ENCODE results near the gene MYRIP. TPM values are rescaled to one million over a fixed set of nuclear protein-coding genes. Genes with fewer than 3 reads are reported as not detected.
"Not testable (repeated sequence)": the region's sequence is repeated elsewhere in the genome, so short reads cannot be mapped to it uniquely, and the experiment has no call there.

MYRIP gene
- total RNA-seq, 2 experiments from 2014 or later: not detected

DNA sequence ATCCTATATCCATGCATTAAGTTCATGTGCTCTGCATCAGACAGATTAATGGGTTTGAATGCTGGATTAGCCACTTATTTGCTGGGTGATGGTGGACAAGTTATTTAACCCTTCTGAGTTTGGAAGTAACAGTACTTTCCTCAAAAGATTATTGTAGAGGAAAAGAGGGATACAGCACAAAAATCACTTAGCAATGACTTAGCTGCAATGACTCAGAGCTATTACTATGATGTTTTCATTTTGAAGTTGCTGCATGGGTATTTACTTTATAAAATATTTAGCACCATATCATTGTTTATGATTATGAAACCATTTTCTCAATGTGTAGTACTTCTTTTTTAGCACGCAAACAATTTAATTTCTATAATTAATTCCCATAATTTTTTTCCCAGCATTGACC is 248.4 kb downstream of the MYRIP start:
- no peak for DNase-seq
- Mint-ChIP-seq H3K9me3 (peaks cover 2% of the 10 kb centered on the region), H3K36me3 (ENCODE audit: low read depth) (no peaks in the 10 kb centered on the region), H3K4me1 (ENCODE audit: low read depth) (no peaks in the 10 kb centered on the region), H3K27ac (no peak overlapping the region), H3K4me3 (no peak overlapping the region), H3K27me3 (peaks cover 5% of the 10 kb centered on the region)
- TF ChIP-seq, protein P1, sequence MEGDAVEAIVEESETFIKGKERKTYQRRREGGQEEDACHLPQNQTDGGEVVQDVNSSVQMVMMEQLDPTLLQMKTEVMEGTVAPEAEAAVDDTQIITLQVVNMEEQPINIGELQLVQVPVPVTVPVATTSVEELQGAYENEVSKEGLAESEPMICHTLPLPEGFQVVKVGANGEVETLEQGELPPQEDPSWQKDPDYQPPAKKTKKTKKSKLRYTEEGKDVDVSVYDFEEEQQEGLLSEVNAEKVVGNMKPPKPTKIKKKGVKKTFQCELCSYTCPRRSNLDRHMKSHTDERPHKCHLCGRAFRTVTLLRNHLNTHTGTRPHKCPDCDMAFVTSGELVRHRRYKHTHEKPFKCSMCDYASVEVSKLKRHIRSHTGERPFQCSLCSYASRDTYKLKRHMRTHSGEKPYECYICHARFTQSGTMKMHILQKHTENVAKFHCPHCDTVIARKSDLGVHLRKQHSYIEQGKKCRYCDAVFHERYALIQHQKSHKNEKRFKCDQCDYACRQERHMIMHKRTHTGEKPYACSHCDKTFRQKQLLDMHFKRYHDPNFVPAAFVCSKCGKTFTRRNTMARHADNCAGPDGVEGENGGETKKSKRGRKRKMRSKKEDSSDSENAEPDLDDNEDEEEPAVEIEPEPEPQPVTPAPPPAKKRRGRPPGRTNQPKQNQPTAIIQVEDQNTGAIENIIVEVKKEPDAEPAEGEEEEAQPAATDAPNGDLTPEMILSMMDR (IDR thresholded peaks at IDR 0.05): no peak
- ChIA-PET CTCF (no interaction called here), POLR2A (no interaction called here)
- no peak for ATAC-seq
- intact Hi-C loops (cut with micrococcal nuclease): no loop called here

DNA sequence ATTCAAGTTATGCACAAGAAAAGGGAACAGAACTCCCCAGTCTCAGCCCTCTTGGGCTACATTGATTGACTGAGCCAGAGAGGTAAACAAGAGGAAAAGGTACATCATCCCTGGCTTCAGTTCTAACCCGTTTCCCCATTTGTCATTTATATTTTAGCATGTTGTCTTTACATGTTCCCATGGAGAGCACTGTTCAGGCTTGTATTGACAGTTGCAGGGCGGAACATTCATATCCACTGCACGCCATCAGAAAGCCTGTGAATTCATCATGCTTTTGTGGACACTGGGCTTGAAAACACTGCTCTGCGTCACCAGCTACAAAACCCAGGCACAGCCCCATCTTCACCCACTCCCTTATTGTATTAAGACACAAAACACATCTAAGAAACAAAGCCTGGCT is 259.2 kb downstream of the MYRIP start:
- DNase-seq (no peak), ATAC-seq (no peak)
- Mint-ChIP-seq H3K4me1 (ENCODE audit: low read depth) (no peaks in the 10 kb centered on the region), H3K36me3 (ENCODE audit: low read depth) (no peaks in the 10 kb centered on the region), H3K27me3 (peaks cover 9% of the 10 kb centered on the region), H3K27ac (no peak overlapping the region), H3K4me3 (no peak overlapping the region), H3K9me3 (no peaks in the 10 kb centered on the region)
- intact Hi-C loops (cut with micrococcal nuclease): no loop called here
- CTCF ChIA-PET: no interaction called here
- POLR2A ChIA-PET: no interaction called here
- TF ChIP-seq, protein P1 (IDR thresholded peaks at IDR 0.05): no peak

DNA sequence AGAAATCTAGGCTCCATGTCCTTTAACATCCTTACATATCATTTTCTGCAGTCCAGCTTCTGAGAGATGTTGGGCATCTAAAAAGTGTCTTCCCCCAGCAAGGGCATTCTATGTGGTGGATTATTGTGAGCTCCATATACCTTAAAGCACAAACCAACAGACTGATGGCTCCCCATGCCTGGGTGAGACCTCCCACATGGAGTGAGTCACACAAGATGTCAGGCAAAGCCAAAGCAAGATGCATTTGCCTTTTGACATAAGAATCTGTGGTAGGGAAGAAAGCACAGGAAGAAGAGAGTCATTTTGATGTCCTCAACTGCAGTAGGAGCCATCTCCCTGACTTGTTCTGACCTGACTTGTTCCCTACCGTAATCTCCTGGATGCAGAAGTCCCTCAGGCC is 261.4 kb downstream of the MYRIP start:
- H3K4me1 Mint-ChIP-seq (ENCODE audit: low read depth): no peaks in the 10 kb centered on the region
- ATAC-seq (no peak), DNase-seq (no peak)
- no peak overlapping the region for H3K4me3 Mint-ChIP-seq
- no peaks in the 10 kb centered on the region for H3K36me3 Mint-ChIP-seq (ENCODE audit: low read depth)
- TF ChIP-seq, protein P1 (IDR thresholded peaks at IDR 0.05): no peak
- intact Hi-C loops (cut with micrococcal nuclease): no loop called here
- no peak overlapping the region for H3K27ac Mint-ChIP-seq
- no peaks in the 10 kb centered on the region for H3K9me3 Mint-ChIP-seq
- CTCF ChIA-PET: no interaction called here
- peaks cover 11% of the 10 kb centered on the region for H3K27me3 Mint-ChIP-seq
- POLR2A ChIA-PET: no interaction called here

DNA sequence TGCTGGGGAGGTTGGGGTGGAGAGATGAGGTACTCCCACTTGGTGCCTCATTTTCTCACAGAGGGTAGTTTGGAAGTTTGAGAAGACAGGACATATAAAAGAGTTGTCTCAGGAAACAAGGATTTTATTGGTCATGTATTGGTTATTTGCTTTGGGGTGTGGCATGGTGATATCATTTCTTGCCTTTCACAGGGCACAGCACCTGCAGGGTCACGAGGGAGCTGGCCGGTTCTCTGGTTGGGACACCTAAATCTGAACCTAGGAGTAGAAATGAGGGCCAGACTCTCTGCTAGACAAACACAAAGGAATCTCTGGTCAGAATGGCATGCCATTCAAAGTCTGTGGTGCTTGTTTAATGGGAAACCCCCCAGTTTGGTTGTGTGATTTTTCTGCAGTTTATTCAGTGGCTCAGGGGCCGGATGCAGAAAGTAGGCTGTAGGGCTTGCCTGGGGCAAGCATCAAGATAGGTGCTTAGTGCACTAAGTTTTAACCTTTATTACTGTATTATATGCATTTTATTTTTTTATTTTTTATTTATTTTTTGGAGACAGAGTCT is 262.4 kb downstream of the MYRIP start:
- POLR2A ChIA-PET: no interaction called here
- intact Hi-C loops (cut with micrococcal nuclease): no loop called here
- TF ChIP-seq, protein P1 (IDR thresholded peaks at IDR 0.05): no peak
- Mint-ChIP-seq H3K4me3 (no peak overlapping the region), H3K36me3 (ENCODE audit: low read depth) (no peaks in the 10 kb centered on the region), H3K27ac (no peak overlapping the region), H3K9me3 (no peaks in the 10 kb centered on the region), H3K4me1 (ENCODE audit: low read depth) (no peaks in the 10 kb centered on the region), H3K27me3 (peaks cover 11% of the 10 kb centered on the region)
- ATAC-seq: no peak
- no peak for DNase-seq
- CTCF ChIA-PET: no interaction called here

DNA sequence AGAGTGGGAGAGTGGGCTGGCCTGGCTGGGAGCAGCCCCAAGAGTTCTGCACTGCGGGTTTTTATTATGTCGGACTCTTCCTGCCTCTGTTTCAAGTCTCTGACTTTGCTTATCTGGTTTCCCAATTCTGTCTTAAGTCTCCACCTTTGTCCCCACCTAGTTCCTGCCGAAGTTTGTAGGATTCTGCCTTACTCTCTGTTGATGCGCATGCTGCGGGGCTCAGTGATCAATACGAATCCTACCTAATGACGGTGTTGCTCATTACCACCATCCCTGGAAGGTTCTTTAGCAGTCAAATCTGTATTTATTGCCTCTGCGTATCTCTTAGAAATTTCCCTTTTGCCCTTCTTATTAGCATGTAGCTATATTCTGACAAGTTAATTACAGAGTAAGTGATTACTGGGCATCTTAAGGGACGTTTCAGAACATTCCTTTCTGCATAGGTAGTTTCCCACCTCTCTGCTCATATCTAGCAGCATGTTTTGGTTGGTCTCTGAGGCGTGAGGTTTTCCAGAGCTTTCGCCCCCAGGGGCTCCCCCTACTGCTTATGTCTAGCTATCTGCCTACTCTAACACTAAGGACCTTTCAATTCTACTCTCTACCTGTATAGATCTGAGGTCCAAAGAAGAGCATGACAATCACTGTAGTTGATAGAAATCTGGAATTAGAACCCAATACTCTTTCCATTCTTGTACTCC is 264.1 kb downstream of the MYRIP start:
- TF ChIP-seq, protein P1 (IDR thresholded peaks at IDR 0.05): no peak

DNA sequence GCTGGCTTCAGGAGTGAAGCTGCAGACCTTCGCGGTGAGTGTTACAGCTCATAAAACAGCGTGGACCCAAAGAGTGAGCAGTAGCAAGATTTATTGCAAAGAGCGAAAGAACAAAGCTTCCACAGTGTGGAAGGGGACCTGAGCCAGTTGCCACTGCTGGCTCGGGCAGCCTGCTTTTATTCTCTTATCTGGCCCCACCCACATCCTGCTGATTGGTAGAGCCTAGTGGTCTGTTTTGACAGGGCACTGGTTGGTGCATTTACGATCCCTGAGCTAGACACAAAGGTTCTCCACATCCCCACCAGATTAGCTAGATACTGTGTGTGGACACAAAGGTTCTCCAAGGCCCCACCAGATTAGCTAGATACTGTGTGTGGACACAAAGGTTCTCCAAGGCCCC is 267.7 kb downstream of the MYRIP start:
- H3K9me3 Mint-ChIP-seq; POLR2A ChIA-PET; H3K36me3 Mint-ChIP-seq (ENCODE audit: low read depth); CTCF ChIA-PET; H3K27me3 Mint-ChIP-seq; intact Hi-C loops (cut with micrococcal nuclease); H3K27ac Mint-ChIP-seq; DNase-seq; H3K4me3 Mint-ChIP-seq; ATAC-seq; H3K4me1 Mint-ChIP-seq (ENCODE audit: low read depth): not testable (repeated sequence)

More for the DNA sequence above, 264.1 kb downstream of the MYRIP start:
- no peaks in the 10 kb centered on the region for H3K4me1 Mint-ChIP-seq (ENCODE audit: low read depth)
- H3K4me3 Mint-ChIP-seq: no peak overlapping the region
- no peaks in the 10 kb centered on the region for H3K36me3 Mint-ChIP-seq (ENCODE audit: low read depth)
- DNase-seq (no peak), ATAC-seq (no peak)
- POLR2A ChIA-PET: no interaction called here
- H3K27ac Mint-ChIP-seq: no peak overlapping the region
- CTCF ChIA-PET: no interaction called here
- no peaks in the 10 kb centered on the region for H3K9me3 Mint-ChIP-seq
- intact Hi-C loops (cut with micrococcal nuclease): no loop called here
- H3K27me3 Mint-ChIP-seq: peaks cover 11% of the 10 kb centered on the region

DNA sequence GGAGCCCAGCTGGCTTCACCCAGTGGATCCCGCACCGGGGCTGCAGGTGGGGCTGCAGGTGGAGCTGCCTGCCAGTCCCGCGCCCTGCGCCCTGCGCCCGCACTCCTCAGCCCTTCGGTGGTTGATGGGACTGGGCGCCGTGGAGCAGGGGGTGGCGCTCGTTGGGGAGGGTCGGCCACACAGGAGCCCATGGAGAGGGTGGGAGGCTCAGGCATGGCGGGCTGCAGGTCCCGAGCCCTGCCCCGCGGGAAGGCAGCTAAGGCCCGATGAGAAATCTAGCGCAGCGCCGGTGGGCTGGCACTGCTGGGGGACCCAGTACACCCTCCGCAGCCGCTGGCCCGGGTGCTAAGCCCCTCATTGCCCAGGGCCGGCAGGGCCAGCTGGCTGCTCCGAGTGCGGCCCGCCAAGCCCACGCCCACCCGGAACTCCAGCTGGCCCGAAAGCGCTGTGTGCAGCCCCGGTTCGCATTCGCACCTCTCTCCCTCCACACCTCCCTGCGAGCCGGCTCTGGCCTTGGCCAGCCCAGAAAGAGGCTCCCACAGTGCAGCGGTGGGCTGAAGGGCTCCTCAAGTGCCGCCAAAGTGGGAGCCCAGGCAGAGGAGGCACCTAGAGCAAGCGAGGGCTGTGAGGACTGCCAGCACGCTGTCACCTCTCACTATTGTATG is 268.6 kb downstream of the MYRIP start:
- H3K4me3 Mint-ChIP-seq; H3K9me3 Mint-ChIP-seq; H3K36me3 Mint-ChIP-seq (ENCODE audit: low read depth); intact Hi-C loops (cut with micrococcal nuclease); H3K4me1 Mint-ChIP-seq (ENCODE audit: low read depth); ATAC-seq; H3K27ac Mint-ChIP-seq; CTCF ChIA-PET; DNase-seq; H3K27me3 Mint-ChIP-seq; POLR2A ChIA-PET: not testable (repeated sequence)

All from activated CD8-positive, alpha-beta T cell treated with anti-CD3 and anti-CD28 coated beads for 36 hours (primary cell).